ENCODE measurements around the gene LIMS3.
"Not testable (repeated sequence)": the region's sequence is repeated elsewhere in the genome, so short reads cannot be mapped to it uniquely, and the experiment has no call there.

- TF ChIP-seq CTCF (conservative IDR thresholded peaks at IDR 0.05; ENCODE audit: low read depth, low read length); EZH2 (IDR thresholded peaks at IDR 0.05; ENCODE audit: low read length, unreplicated experiment): not testable (repeated sequence)
Measured at GRCh38 chr2:109914552-109914951, 16.1 kb downstream of the LIMS3 start.

Data from PC-3 (cell line).